Measurements from ENCODE around the gene PMP22.
A peak's percentile ranks its signal among the peaks of the same experiment; 100 is the strongest.

The PMP22 gene

GRCh38 chr17:15247891-15248529 is 17.1 kb downstream of the PMP22 start:
- CTCF ChIA-PET: interaction anchor here (1.1 to 2.0 kb wide), 4 partner anchors 9 to 255 kb away, joined by 3 to 13 read pairs (median 5); no protein-coding TSS in a partner anchor
- no peak for TF ChIP-seq LEF1 (IDR thresholded peaks at IDR 0.05; ENCODE audit: borderline replicate concordance)
- no peak for TF ChIP-seq SUZ12 (IDR thresholded peaks at IDR 0.05)
- no peak for TF ChIP-seq NFRKB (IDR thresholded peaks at IDR 0.05)
- TF ChIP-seq HDGF (IDR thresholded peaks at IDR 0.05; ENCODE audit: borderline replicate concordance): no peak
- no peak for TF ChIP-seq ZNF384 (IDR thresholded peaks at IDR 0.05)
- TF ChIP-seq TARDBP (IDR thresholded peaks at IDR 0.05): no peak
- no peak for TF ChIP-seq CTBP1 (IDR thresholded peaks at IDR 0.05; ENCODE audit: borderline replicate concordance)
- no peak for TF ChIP-seq PKNOX1 (IDR thresholded peaks at IDR 0.05)
- no peak for TF ChIP-seq FOXM1 (IDR thresholded peaks at IDR 0.05; ENCODE audit: borderline replicate concordance)
- no peak for TF ChIP-seq FOXA1 (IDR thresholded peaks at IDR 0.05)
- no peak for TF ChIP-seq ELF4 (IDR thresholded peaks at IDR 0.05)
- no peak for TF ChIP-seq SP1 (IDR thresholded peaks at IDR 0.05)
- no peak for TF ChIP-seq BHLHE40 (IDR thresholded peaks at IDR 0.05; ENCODE audit: borderline replicate concordance)
- TF ChIP-seq L3MBTL2 (conservative IDR thresholded peaks at IDR 0.05): no peak
- TF ChIP-seq FOXK2 (IDR thresholded peaks at IDR 0.05): no peak
- TF ChIP-seq ARNT (IDR thresholded peaks at IDR 0.05): no peak
- peak; percentile 29 for DNase-seq (ENCODE audit: extremely low spot score)
- POLR2A ChIA-PET: no interaction called here

GRCh38 chr17:15245054-15245453 is 20.1 kb downstream of the PMP22 start:
- TF ChIP-seq HDGF (IDR thresholded peaks at IDR 0.05; ENCODE audit: borderline replicate concordance) (no peak), CTBP1 (IDR thresholded peaks at IDR 0.05; ENCODE audit: borderline replicate concordance) (no peak), PKNOX1 (IDR thresholded peaks at IDR 0.05) (no peak), L3MBTL2 (conservative IDR thresholded peaks at IDR 0.05) (no peak), SUZ12 (IDR thresholded peaks at IDR 0.05) (no peak), FOXK2 (IDR thresholded peaks at IDR 0.05) (no peak), NFRKB (IDR thresholded peaks at IDR 0.05) (no peak), FOXA1 (IDR thresholded peaks at IDR 0.05) (no peak), ARNT (IDR thresholded peaks at IDR 0.05) (no peak), SP1 (IDR thresholded peaks at IDR 0.05) (no peak), ZNF384 (IDR thresholded peaks at IDR 0.05) (no peak), ELF4 (IDR thresholded peaks at IDR 0.05) (no peak), BHLHE40 (IDR thresholded peaks at IDR 0.05; ENCODE audit: borderline replicate concordance) (no peak), FOXM1 (IDR thresholded peaks at IDR 0.05; ENCODE audit: borderline replicate concordance) (no peak), TARDBP (IDR thresholded peaks at IDR 0.05) (no peak), LEF1 (IDR thresholded peaks at IDR 0.05; ENCODE audit: borderline replicate concordance) (no peak)
- ChIA-PET CTCF (no interaction called here), POLR2A (no interaction called here)
- DNase-seq (ENCODE audit: extremely low spot score): no peak

GRCh38 chr17:15240644-15241043 is 24.5 kb downstream of the PMP22 start:
- POLR2A ChIA-PET: no interaction called here
- no peak for DNase-seq (ENCODE audit: extremely low spot score)
- TF ChIP-seq ARNT (IDR thresholded peaks at IDR 0.05) (no peak), ZNF384 (IDR thresholded peaks at IDR 0.05) (no peak), SP1 (IDR thresholded peaks at IDR 0.05) (no peak), L3MBTL2 (conservative IDR thresholded peaks at IDR 0.05) (no peak), LEF1 (IDR thresholded peaks at IDR 0.05; ENCODE audit: borderline replicate concordance) (no peak), SUZ12 (IDR thresholded peaks at IDR 0.05) (no peak), BHLHE40 (IDR thresholded peaks at IDR 0.05; ENCODE audit: borderline replicate concordance) (no peak), NFRKB (IDR thresholded peaks at IDR 0.05) (no peak), TARDBP (IDR thresholded peaks at IDR 0.05) (no peak)
- CTCF ChIA-PET: interaction anchor here (1.2 kb wide), 1 partner anchor 17 kb away, joined by 4 read pairs; no protein-coding TSS in a partner anchor

GRCh38 chr17:15239491-15239890 is 25.6 kb downstream of the PMP22 start:
- TF ChIP-seq ELF4 (IDR thresholded peaks at IDR 0.05) (no peak), FOXA1 (IDR thresholded peaks at IDR 0.05) (no peak), L3MBTL2 (conservative IDR thresholded peaks at IDR 0.05) (no peak), ARNT (IDR thresholded peaks at IDR 0.05) (no peak), PKNOX1 (IDR thresholded peaks at IDR 0.05) (no peak), SUZ12 (IDR thresholded peaks at IDR 0.05) (no peak), NFRKB (IDR thresholded peaks at IDR 0.05) (no peak), SP1 (IDR thresholded peaks at IDR 0.05) (no peak), FOXM1 (IDR thresholded peaks at IDR 0.05; ENCODE audit: borderline replicate concordance) (no peak), BHLHE40 (IDR thresholded peaks at IDR 0.05; ENCODE audit: borderline replicate concordance) (no peak), FOXK2 (IDR thresholded peaks at IDR 0.05) (no peak), TARDBP (IDR thresholded peaks at IDR 0.05) (no peak), HDGF (IDR thresholded peaks at IDR 0.05; ENCODE audit: borderline replicate concordance) (no peak), LEF1 (IDR thresholded peaks at IDR 0.05; ENCODE audit: borderline replicate concordance) (no peak), ZNF384 (IDR thresholded peaks at IDR 0.05) (no peak), CTBP1 (IDR thresholded peaks at IDR 0.05; ENCODE audit: borderline replicate concordance) (no peak)
- ChIA-PET POLR2A (no interaction called here), CTCF (interaction anchor here (0.6 kb wide), 1 partner anchor 278 kb away, joined by 7 read pairs; no protein-coding TSS in a partner anchor)
- no peak for DNase-seq (ENCODE audit: extremely low spot score)

- no peak for TF ChIP-seq SUZ12 (IDR thresholded peaks at IDR 0.05)
- no peak for TF ChIP-seq ELF4 (IDR thresholded peaks at IDR 0.05)
- TF ChIP-seq L3MBTL2 (conservative IDR thresholded peaks at IDR 0.05): no peak
- TF ChIP-seq TARDBP (IDR thresholded peaks at IDR 0.05): no peak
- TF ChIP-seq FOXK2 (IDR thresholded peaks at IDR 0.05): no peak
- no peak for TF ChIP-seq FOXM1 (IDR thresholded peaks at IDR 0.05; ENCODE audit: borderline replicate concordance)
- no peak for TF ChIP-seq BHLHE40 (IDR thresholded peaks at IDR 0.05; ENCODE audit: borderline replicate concordance)
- TF ChIP-seq CTBP1 (IDR thresholded peaks at IDR 0.05; ENCODE audit: borderline replicate concordance): no peak
- TF ChIP-seq PKNOX1 (IDR thresholded peaks at IDR 0.05): no peak
- no peak for TF ChIP-seq NFRKB (IDR thresholded peaks at IDR 0.05)
- no peak for TF ChIP-seq FOXA1 (IDR thresholded peaks at IDR 0.05)
- CTCF ChIA-PET: no interaction called here
- no peak for DNase-seq (ENCODE audit: extremely low spot score)
- POLR2A ChIA-PET: no interaction called here
Observed at GRCh38 chr17:15238676-15239422, 26.3 kb downstream of the PMP22 start.

Data from HEK293T (cell line).